GM19035 (cell line): ENCODE data around the gene KCNC1.

Experiments used
- ATAC-seq: cut with Tn5 transposase; IDR thresholded peaks from one replicate; pipeline ENCODE4 v1.9.1; 2021; ENCODE audit not compliant: unreplicated experiment

The KCNC1 gene

GRCh38 chr11:17813391-17814059, 78.9 kb downstream of the KCNC1 start:
- ATAC-seq: no peak

- no peak for ATAC-seq
These were observed 80.0 kb downstream of the KCNC1 start for GRCh38 chr11:17814546-17814945.

- no peak for ATAC-seq
These were observed 81.8 kb downstream of the KCNC1 start for GRCh38 chr11:17816232-17816931.

GRCh38 chr11:17821648-17822400, 87.2 kb downstream of the KCNC1 start:
- no peak for ATAC-seq

DNA sequence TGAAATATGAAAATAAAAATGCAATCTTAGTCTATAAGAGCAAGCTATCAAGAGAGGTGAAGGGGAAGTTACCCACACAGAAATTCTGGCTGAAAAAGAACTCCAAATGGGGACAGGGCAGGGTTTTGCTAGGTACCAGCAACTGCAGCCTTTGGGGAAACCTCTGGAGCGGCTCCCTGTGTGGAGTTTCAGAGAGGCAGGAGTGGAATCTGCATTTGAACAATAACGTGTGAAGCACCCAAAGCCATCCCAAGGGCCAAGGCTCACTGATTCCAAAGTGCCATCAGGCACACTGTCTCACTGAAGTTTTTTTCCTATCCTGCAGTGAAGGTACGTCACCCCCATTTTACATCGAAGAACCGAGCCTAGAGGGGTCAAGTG, 87.8 kb downstream of the KCNC1 start:
- ATAC-seq: no peak

DNA sequence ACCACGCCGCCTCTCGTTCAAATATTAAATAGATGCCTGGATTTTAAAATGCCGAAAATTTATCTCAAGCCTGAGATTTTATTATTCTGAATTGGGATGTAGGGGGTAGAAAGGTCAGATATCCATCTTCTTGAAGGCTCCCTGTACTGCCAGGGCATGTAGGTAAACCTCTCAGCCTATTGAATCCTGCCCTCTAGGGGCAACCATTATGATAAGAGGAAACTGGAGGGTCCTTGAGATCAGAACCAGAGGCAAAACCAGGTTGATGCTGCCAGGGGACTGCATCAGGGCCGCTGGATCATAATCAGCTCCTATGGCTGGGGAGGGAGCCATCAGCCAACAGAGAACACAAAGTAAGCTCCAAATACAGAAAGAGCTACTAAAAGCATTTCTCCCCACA, 92.4 kb downstream of the KCNC1 start:
- ATAC-seq: no peak

GRCh38 chr11:17828311-17828751, 93.8 kb downstream of the KCNC1 start:
- no peak for ATAC-seq

DNA sequence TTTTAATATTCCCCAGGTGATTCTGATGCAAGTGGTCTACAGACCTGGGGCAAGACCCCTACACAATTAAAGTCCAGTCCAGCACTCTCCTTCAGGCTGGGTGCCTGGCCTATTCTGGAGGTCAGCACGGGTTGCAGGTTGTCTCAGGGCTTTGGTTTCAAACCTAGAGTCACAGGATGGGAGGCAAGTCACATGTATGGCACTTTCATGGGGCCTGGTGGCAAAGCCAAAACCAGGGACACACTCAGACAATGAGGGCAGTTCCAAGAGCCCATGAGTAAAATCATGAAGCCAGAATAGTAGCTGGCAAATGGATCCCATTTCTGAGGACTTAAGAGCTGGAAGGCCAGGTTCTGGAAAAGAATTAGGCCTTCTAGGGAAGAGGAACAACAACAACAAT, 96.6 kb downstream of the KCNC1 start:
- ATAC-seq: no peak

DNA sequence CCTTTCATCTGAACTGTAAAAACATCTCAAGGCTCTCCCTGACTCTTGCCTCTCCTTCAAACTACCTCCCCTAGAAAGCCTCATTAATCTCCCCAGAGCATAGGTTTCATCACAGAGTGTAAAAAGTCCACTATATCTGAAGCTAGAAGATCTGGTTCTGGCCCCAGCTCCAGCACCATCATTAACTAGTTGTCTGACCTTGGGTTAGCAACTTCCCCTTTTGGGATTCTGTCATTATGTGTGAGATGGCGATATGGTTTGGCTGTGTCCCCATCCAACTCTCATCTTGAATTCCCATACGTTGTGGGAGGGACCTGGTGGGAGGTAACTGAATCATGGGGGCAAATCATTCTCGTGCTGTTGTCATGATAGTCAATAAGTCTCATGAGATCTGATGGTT, 97.3 kb downstream of the KCNC1 start:
- ATAC-seq: no peak
